Adrenal gland (tissue), 5 donors: ENCODE results near the gene CCDC117.

Experiments used
- CTCF ChIP-seq, 6 experiments: fragments of 450-650 bp in 4 of 6; fragments of 200-600 bp in 2 of 6; sonication (generic) in 1 of 6; IDR thresholded peaks; 1 replicate in 5 of 6; 2 replicates in 1 of 6; pipeline versions ENCODE4 v1.5.1 to v1.8.0; 2016 to 2021; ENCODE audit warnings: antibody characterized with exemption in 6 of 6, mild to moderate bottlenecking in 2 of 6, moderate library complexity in 1 of 6
- POLR2A ChIP-seq, 2 donors: fragments of 450-650 bp; IDR thresholded peaks; one replicate each; pipeline ENCODE4 v1.6.1; 2017; ENCODE audit warnings: antibody characterized with exemption in 2 of 2, mild to moderate bottlenecking in 2 of 2, moderate library complexity in 1 of 2
- donor health status: DM: no; HTN: no; CAD: no.

- TF ChIP-seq POLR2A (IDR thresholded peaks at IDR 0.05) (no peak), CTCF (IDR thresholded peaks at IDR 0.05) (no peak)
Measured at GRCh38 chr22:28783786-28784671, 11.5 kb downstream of the CCDC117 start.
